H1 (cell line): ENCODE data around the gene PDZD4. TPM values are rescaled to one million over a fixed set of nuclear protein-coding genes. Genes with fewer than 3 reads are reported as not detected.

Source experiments
- CTCF ChIA-PET: fragments of 300-600 bp; sonication (Branson Sonifier 250); formaldehyde crosslinking; loops from one replicate; lab custom pipeline; 2021; ENCODE audit not compliant: partially characterized antibody; lab: Charles Lee
- POLR2A ChIA-PET: fragments of 300-600 bp; sonication (Branson Sonifier 250); formaldehyde crosslinking; loops from one replicate; lab custom pipeline; 2021; ENCODE audit warnings: inconsistent platforms; ENCODE audit not compliant: partially characterized antibody; lab: Charles Lee
- DNase-seq, 2 experiments: peaks; one replicate each; pipeline versions ENCODE4 v3.0.0 to v3.0.0-alpha.2; 2010 to 2022; ENCODE audit warnings: low spot score in 2 of 2, low read depth in 1 of 2, mixed read lengths in 1 of 2
- FAIRE-seq: peaks from 2 replicates; lab custom pipeline; 2011; peaks lifted over from hg19 to GRCh38; lab: Jason Lieb, UNC
- H2AFZ ChIP-seq: 2 replicates; pipeline ENCODE4 v1.8.1; 2012; ENCODE audit warnings: low read length, inconsistent platforms
- H2AK5ac ChIP-seq: 2 replicates; pipeline ENCODE4 v1.6.1; 2013; ENCODE audit warnings: low read depth, low read length
- H2BK120ac ChIP-seq: replicated peaks from 2 replicates; pipeline ENCODE3; 2013; ENCODE audit warnings: low read depth, low read length, inconsistent platforms
- H2BK12ac ChIP-seq: 2 replicates; pipeline ENCODE4 v1.6.1; 2013; ENCODE audit warnings: low read depth, low read length
- H2BK15ac ChIP-seq: 2 replicates; pipeline ENCODE4 v1.6.1; 2013; ENCODE audit warnings: low read length
- H2BK20ac ChIP-seq: 2 replicates; pipeline ENCODE4 v1.6.1; 2013; ENCODE audit warnings: low read length
- H2BK5ac ChIP-seq: 2 replicates; pipeline ENCODE4 v1.6.1; 2013; ENCODE audit warnings: low read depth, low read length
- H3K14ac ChIP-seq: 2 replicates; pipeline ENCODE4 v1.6.1; 2013; ENCODE audit warnings: inconsistent platforms; ENCODE audit not compliant: insufficient read length
- H3K18ac ChIP-seq: 2 replicates; pipeline ENCODE4 v1.6.1; 2013; ENCODE audit warnings: low read length; ENCODE audit errors: extremely low read depth
- H3K23ac ChIP-seq: 2 replicates; pipeline ENCODE4 v1.6.1; 2013; ENCODE audit warnings: inconsistent platforms; ENCODE audit not compliant: insufficient read length
- H3K23me2 ChIP-seq: 2 replicates; pipeline ENCODE4 v1.6.1; 2013; ENCODE audit warnings: low read depth, low read length
- H3K27ac ChIP-seq: 2 replicates; pipeline ENCODE4 v1.6.1; 2011; ENCODE audit warnings: low read depth, low read length, inconsistent platforms
- H3K27me3 ChIP-seq, 4 experiments: replicated peaks in 1 of 4; 1 replicate in 1 of 4; 2 replicates in 3 of 4; pipeline versions ENCODE4 v1.6.1 to v1.8.1; 2011 to 2013; ENCODE audit warnings: low read length in 3 of 4, mild to moderate bottlenecking in 3 of 4, inconsistent platforms in 2 of 4, mixed read lengths in 2 of 4, moderate library complexity in 1 of 4; ENCODE audit not compliant: control insufficient read depth in 3 of 4, insufficient read depth in 3 of 4; ENCODE audit errors: extremely low read depth in 1 of 4
- H3K36me3 ChIP-seq, 4 experiments: 2 replicates each; pipeline versions ENCODE4 v1.6.1 to v1.8.1; 2011 to 2013; ENCODE audit warnings: mild to moderate bottlenecking in 4 of 4, low read length in 3 of 4, moderate library complexity in 2 of 4, control low read depth in 1 of 4, inconsistent platforms in 1 of 4; ENCODE audit not compliant: insufficient read depth in 4 of 4, control insufficient read depth in 2 of 4
- H3K4ac ChIP-seq: replicated peaks from 2 replicates; pipeline ENCODE3; 2013; ENCODE audit warnings: low read length, low read depth, mixed read lengths, inconsistent platforms; ENCODE audit not compliant: insufficient read length
- H3K4me1 ChIP-seq, 4 experiments: replicated peaks in 1 of 4; 1 replicate in 1 of 4; 2 replicates in 3 of 4; pipeline versions ENCODE4 v1.6.1 to v1.8.1; 2011 to 2013; ENCODE audit warnings: low read length in 3 of 4, inconsistent platforms in 2 of 4, mixed read lengths in 1 of 4; ENCODE audit not compliant: insufficient read depth in 4 of 4, control insufficient read depth in 3 of 4
- H3K4me2 ChIP-seq, 2 experiments: 2 replicates each; pipeline versions ENCODE4 v1.6.1 to v1.8.1; 2011 to 2013; ENCODE audit warnings: low read depth in 2 of 2, low read length in 2 of 2, control low read depth in 1 of 2, inconsistent platforms in 1 of 2, mild to moderate bottlenecking in 1 of 2; ENCODE audit not compliant: insufficient read depth in 1 of 2
- H3K4me3 ChIP-seq, 4 experiments: fragments of 200-600, 300-600 bp in 1 of 4; sonication (generic), shearing (Covaris generic), sonication (Bioruptor Twin) in 1 of 4; 2 replicates each; pipeline versions ENCODE4 v1.5.1 to v1.8.1; 2011 to 2016; ENCODE audit warnings: low read length in 4 of 4, low read depth in 3 of 4, control low read depth in 2 of 4, inconsistent platforms in 2 of 4, mild to moderate bottlenecking in 2 of 4, mixed read lengths in 1 of 4, moderate library complexity in 1 of 4; ENCODE audit not compliant: insufficient read depth in 2 of 4; ENCODE audit errors: extremely low read depth in 1 of 4
- H3K56ac ChIP-seq: replicated peaks from 2 replicates; pipeline ENCODE3; 2013; ENCODE audit warnings: low read depth, mild to moderate bottlenecking, mixed read lengths, low read length, inconsistent platforms; ENCODE audit not compliant: insufficient read length
- H3K79me1 ChIP-seq: 2 replicates; pipeline ENCODE4 v1.6.1; 2013; ENCODE audit warnings: low read depth, low read length, control low read depth
- H3K79me2 ChIP-seq, 2 experiments: 2 replicates each; pipeline versions ENCODE4 v1.6.1 to v1.8.1; 2012 to 2013; ENCODE audit warnings: low read length in 2 of 2, mild to moderate bottlenecking in 2 of 2, inconsistent platforms in 1 of 2; ENCODE audit not compliant: insufficient read depth in 2 of 2, control insufficient read depth in 1 of 2
- H3K9ac ChIP-seq, 4 experiments: replicated peaks in 1 of 4; 1 replicate in 1 of 4; 2 replicates in 3 of 4; pipeline versions ENCODE4 v1.6.1 to v1.8.1; 2011 to 2013; ENCODE audit warnings: low read depth in 3 of 4, low read length in 3 of 4, control low read depth in 2 of 4, mild to moderate bottlenecking in 2 of 4, moderate library complexity in 2 of 4, inconsistent platforms in 1 of 4; ENCODE audit errors: extremely low read depth in 1 of 4
- H3K9me3 ChIP-seq, 2 experiments: 2 replicates each; pipeline versions ENCODE4 v1.6.1 to v1.8.1; 2012 to 2013; ENCODE audit warnings: mild to moderate bottlenecking in 2 of 2, moderate library complexity in 2 of 2, control low read depth in 1 of 2, inconsistent platforms in 1 of 2, low read depth in 1 of 2, low read length in 1 of 2, mixed read lengths in 1 of 2; ENCODE audit not compliant: insufficient read depth in 2 of 2
- H4K20me1 ChIP-seq, 2 experiments: replicated peaks in 1 of 2; 2 replicates each; pipeline versions ENCODE3 to v1.8.1; 2011 to 2013; ENCODE audit warnings: inconsistent platforms in 2 of 2, low read length in 2 of 2, mild to moderate bottlenecking in 1 of 2; ENCODE audit not compliant: insufficient read depth in 2 of 2, control insufficient read depth in 1 of 2
- H4K5ac ChIP-seq: 2 replicates; pipeline ENCODE4 v1.6.1; 2013; ENCODE audit warnings: low read length, low read depth, mixed read lengths, inconsistent platforms; ENCODE audit not compliant: insufficient read length
- H4K8ac ChIP-seq: 2 replicates; pipeline ENCODE4 v1.8.0; 2013; ENCODE audit warnings: mild to moderate bottlenecking, moderate library complexity, low read length, inconsistent platforms; ENCODE audit not compliant: insufficient read depth; ENCODE audit errors: extremely low read depth
- H4K91ac ChIP-seq: replicated peaks from 2 replicates; pipeline ENCODE3; 2013; ENCODE audit warnings: low read length, mixed read lengths, inconsistent platforms; ENCODE audit not compliant: insufficient read length
- BRCA1 ChIP-seq: IDR thresholded peaks from 2 replicates; pipeline ENCODE4 v1.6.1; 2012; ENCODE audit warnings: low read depth, low read length, improper control_type of control experiment
- WGBS, 2 experiments: shearing (Covaris generic) in 1 of 2; methylation state at CpG; one replicate each; pipeline versions ENCODE4 v1.1.6 to v1.1.7; 2013 to 2015; ENCODE audit warnings: low lambda C conversion rate in 2 of 2, mixed read lengths in 2 of 2, inconsistent platforms in 1 of 2, low coverage in 1 of 2, missing lambda C conversion rate in 1 of 2; ENCODE audit not compliant: insufficient replicate concordance in 2 of 2, insufficient coverage in 1 of 2, insufficient read length in 1 of 2; ENCODE audit errors: extremely low coverage in 1 of 2, missing lambda C conversion rate in 1 of 2; 5-methylcytosine and 5-hydroxymethylcytosine counted together
- polyA plus RNA-seq, 7 experiments: library from polyadenylated mRNA; depleted of rRNA in 3 of 7; stranded (reverse) in 5 of 7; unstranded in 2 of 7; fragments of >200 nt in 5 of 7; fragments of 200-250 nt in 2 of 7; gene quantifications; 1 replicate in 5 of 7; 2 replicates in 1 of 7; 4 replicates in 1 of 7; pipeline versions ENCODE4 v1.2.1 to v1.2.3, GENCODE V29; 2011 to 2013; ENCODE audit warnings: missing spikeins in 2 of 7, mixed read lengths in 2 of 7
- total RNA-seq: library from RNA; stranded (reverse); fragmentation: NEBNext Ultra II Directional; extraction: Animal tissue kit (Norgen Biotek cat#: 25700); gene quantifications from 2 replicates; pipeline ENCODE4 v1.2.1, GENCODE V29; 2021

PDZD4 gene
- total and polyA plus RNA-seq, 2 of the 8 experiments (the other 6 are each of a cell fraction or from before 2014, with no cell fraction given) = 45.8 to 169 TPM

DNA sequence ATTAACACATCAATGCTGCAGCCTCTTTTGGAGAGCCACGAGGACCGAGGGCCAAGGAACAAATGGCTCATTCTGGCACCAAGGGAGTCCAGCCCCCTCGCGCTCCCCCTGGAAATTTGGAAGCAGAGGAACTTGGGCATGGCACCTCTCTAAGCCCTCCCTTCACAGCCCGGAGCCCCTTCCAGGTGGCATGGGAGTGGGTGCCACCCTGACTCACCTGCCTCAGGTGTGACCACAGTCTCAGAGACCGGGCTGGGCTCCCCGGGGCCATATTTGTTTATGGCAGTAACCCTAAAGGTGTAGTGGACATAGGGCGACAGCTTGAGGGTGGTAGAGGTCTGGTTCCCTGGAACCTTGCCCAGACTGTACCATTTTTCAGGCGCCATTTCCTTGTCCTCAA, 36.8 kb upstream of the PDZD4 start:
- WGBS, 2 experiments = 94% methylated on average over 5 of the region's 9 CpGs; no CpG with 5 or more reads in 1 of the 2 experiments
- H3K79me2 ChIP-seq = no peaks in the 10 kb centered on the region
- H4K5ac ChIP-seq = no peak overlapping the region

More for the DNA sequence above, 36.8 kb upstream of the PDZD4 start:
- Histone ChIP-seq H3K9ac (no peak overlapping the region), H3K23me2 (no peaks in the 10 kb centered on the region), H2BK120ac (no peak overlapping the region), H3K23ac (no peak overlapping the region), H3K14ac (no peak overlapping the region), H2BK20ac (no peak overlapping the region), H3K36me3 (peaks cover 0 to 22% (median under 1%) of the 10 kb centered on the region in 4 experiments; a peak in 1 of 8 replicates), H2BK12ac (no peak overlapping the region), H4K8ac (no peak overlapping the region), H3K4ac (no peak overlapping the region), H3K27ac (no peak overlapping the region), H2BK5ac (no peak overlapping the region), H4K20me1 (no peaks in the 10 kb centered on the region), H3K56ac (no peak overlapping the region), H3K9me3 (no peaks in the 10 kb centered on the region), H3K4me1 (peaks cover 0 to 16% (median 0%) of the 10 kb centered on the region in 4 experiments; a peak in 2 of 7 replicates), H2BK15ac (no peak overlapping the region), H4K91ac (no peak overlapping the region), H3K4me3 (no peak overlapping the region), H3K79me1 (no peaks in the 10 kb centered on the region), H2AFZ (no peak overlapping the region), H3K4me2 (no peak overlapping the region), H2AK5ac (no peak overlapping the region), H3K18ac (no peak overlapping the region), H3K27me3 (no peaks in the 10 kb centered on the region)
- TF ChIP-seq BRCA1 = no peak
- POLR2A ChIA-PET = no interaction called here
- CTCF ChIA-PET = interaction anchor here (0.6 kb wide), 1 partner anchor 146 kb away, joined by 3 read pairs; no protein-coding TSS in a partner anchor
- DNase-seq = no peak
- no peak for FAIRE-seq
